ENCODE measurements around the gene EGFL6. TPM values are rescaled to one million over a fixed set of nuclear protein-coding genes. Genes with fewer than 3 reads are reported as not detected.

EGFL6 gene
- total RNA-seq, 1 experiment from 2014 or later, result not detected

DNA sequence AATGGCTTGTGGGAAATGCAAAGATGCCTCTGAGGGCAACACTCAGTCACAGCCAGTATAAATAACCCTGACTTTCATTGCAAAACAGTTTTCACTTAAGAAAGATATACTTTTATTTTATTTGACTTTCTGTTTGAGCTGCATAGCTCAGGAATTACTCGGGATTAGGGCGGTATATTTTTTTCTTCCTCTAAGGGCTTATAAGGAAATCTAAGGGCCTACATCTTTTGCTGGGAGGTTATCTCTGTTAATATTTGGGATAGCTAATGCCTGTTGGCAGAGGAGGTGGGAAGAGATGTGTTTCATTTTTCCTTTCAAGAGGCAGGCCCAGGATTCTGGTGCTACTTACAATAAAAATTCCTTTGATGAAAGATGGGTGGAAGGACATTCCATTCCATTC, 28.8 kb upstream of the EGFL6 start:
- ChIA-PET CTCF (interaction anchor here (0.6 kb wide), 1 partner anchor 608 kb away, joined by 5 read pairs; no protein-coding TSS in a partner anchor), POLR2A (ENCODE audit: unreplicated experiment) (no interaction called here)
- no peaks in the 10 kb centered on the region for H3K9me3 ChIP-seq (ENCODE audit: low read length)
- H2AFZ ChIP-seq (ENCODE audit: low read length), result no peak overlapping the region
- H3K9ac ChIP-seq (ENCODE audit: low read length), result no peak overlapping the region
- no TSS peak for BruUV-seq (replicated peaks)
- no peaks in the 10 kb centered on the region for H3F3A ChIP-seq (ENCODE audit: low read length, unreplicated experiment)
- no peaks in the 10 kb centered on the region for H3K9me2 ChIP-seq (replicated peaks; ENCODE audit: low read length)
- no peaks in the 10 kb centered on the region for H3K36me3 ChIP-seq (ENCODE audit: low read depth, low read length)
- H3K27ac ChIP-seq (ENCODE audit: low read length), result no peak overlapping the region
- H3K4me2 ChIP-seq (ENCODE audit: low read length), result no peak overlapping the region
- no peaks in the 10 kb centered on the region for H3K4me1 ChIP-seq (ENCODE audit: insufficient read depth, low read length)
- H4K20me1 ChIP-seq (ENCODE audit: low read length), result no peaks in the 10 kb centered on the region
- no peak overlapping the region for H3K4me3 ChIP-seq (ENCODE audit: low read length)
- no peak for ATAC-seq
- DNase-seq, result no peak
- no peaks in the 10 kb centered on the region for H3K79me2 ChIP-seq (ENCODE audit: low read length)
- intact Hi-C loops (cut with micrococcal nuclease), result no loop called here
- TF ChIP-seq EZH2phosphoT487 (IDR thresholded peaks at IDR 0.05; ENCODE audit: borderline replicate concordance, low read length), result no peak
- TF ChIP-seq EZH2 (IDR thresholded peaks at IDR 0.05; ENCODE audit: low read length, unreplicated experiment), result no peak
- TF ChIP-seq, protein P1, sequence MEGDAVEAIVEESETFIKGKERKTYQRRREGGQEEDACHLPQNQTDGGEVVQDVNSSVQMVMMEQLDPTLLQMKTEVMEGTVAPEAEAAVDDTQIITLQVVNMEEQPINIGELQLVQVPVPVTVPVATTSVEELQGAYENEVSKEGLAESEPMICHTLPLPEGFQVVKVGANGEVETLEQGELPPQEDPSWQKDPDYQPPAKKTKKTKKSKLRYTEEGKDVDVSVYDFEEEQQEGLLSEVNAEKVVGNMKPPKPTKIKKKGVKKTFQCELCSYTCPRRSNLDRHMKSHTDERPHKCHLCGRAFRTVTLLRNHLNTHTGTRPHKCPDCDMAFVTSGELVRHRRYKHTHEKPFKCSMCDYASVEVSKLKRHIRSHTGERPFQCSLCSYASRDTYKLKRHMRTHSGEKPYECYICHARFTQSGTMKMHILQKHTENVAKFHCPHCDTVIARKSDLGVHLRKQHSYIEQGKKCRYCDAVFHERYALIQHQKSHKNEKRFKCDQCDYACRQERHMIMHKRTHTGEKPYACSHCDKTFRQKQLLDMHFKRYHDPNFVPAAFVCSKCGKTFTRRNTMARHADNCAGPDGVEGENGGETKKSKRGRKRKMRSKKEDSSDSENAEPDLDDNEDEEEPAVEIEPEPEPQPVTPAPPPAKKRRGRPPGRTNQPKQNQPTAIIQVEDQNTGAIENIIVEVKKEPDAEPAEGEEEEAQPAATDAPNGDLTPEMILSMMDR (conservative IDR thresholded peaks at IDR 0.05; ENCODE audit: low read depth, low read length), result no peak
- 0 out of 2 replicates have a peak, but pooled peaks cover 4% of the 10 kb centered on the region for H3K27me3 ChIP-seq (ENCODE audit: low read length)

DNA sequence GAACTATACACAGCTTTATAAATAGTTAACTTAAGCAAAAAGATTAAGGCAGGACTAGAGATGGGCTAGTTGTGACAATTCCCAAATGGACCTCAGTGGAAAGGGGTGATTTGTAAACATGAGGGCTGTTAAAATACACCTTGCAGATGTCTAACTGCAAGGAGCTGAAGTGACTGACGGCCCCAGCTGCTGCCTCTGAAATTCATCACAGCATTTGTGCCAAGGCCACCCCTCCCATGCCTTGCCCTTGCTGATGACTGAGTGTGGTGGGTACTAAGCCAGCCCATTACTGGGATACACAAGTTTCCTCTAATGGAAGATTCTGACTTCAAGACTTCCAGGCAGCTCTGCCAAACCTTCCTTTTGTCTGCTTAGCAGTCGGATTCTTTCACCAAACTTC, 23.7 kb upstream of the EGFL6 start:
- DNase-seq (no peak), ATAC-seq (no peak)
- H3K79me2 ChIP-seq (ENCODE audit: low read length), result no peaks in the 10 kb centered on the region
- H3F3A ChIP-seq (ENCODE audit: low read length, unreplicated experiment), result no peaks in the 10 kb centered on the region
- POLR2A ChIA-PET (ENCODE audit: unreplicated experiment), result no interaction called here
- no peaks in the 10 kb centered on the region for H3K9me3 ChIP-seq (ENCODE audit: low read length)
- H3K27me3 ChIP-seq (ENCODE audit: low read length), result peaks cover 32% of the 10 kb centered on the region
- no peak overlapping the region for H3K4me3 ChIP-seq (ENCODE audit: low read length)
- H4K20me1 ChIP-seq (ENCODE audit: low read length), result no peaks in the 10 kb centered on the region
- no peaks in the 10 kb centered on the region for H3K9me2 ChIP-seq (replicated peaks; ENCODE audit: low read length)
- H2AFZ ChIP-seq (ENCODE audit: low read length), result no peak overlapping the region
- no peak overlapping the region for H3K4me2 ChIP-seq (ENCODE audit: low read length)
- no peak for TF ChIP-seq EZH2 (IDR thresholded peaks at IDR 0.05; ENCODE audit: low read length, unreplicated experiment)
- no peak for TF ChIP-seq EZH2phosphoT487 (IDR thresholded peaks at IDR 0.05; ENCODE audit: borderline replicate concordance, low read length)
- TF ChIP-seq, protein P1 (conservative IDR thresholded peaks at IDR 0.05; ENCODE audit: low read depth, low read length), result no peak
- intact Hi-C loops (cut with micrococcal nuclease), result no loop called here
- CTCF ChIA-PET, result interaction anchor here (0.7 kb wide), 1 partner anchor 13 kb away, joined by 3 read pairs; no protein-coding TSS in a partner anchor
- no peak overlapping the region for H3K27ac ChIP-seq (ENCODE audit: low read length)
- no TSS peak for BruUV-seq (replicated peaks)
- H3K36me3 ChIP-seq (ENCODE audit: low read depth, low read length), result no peaks in the 10 kb centered on the region
- no peaks in the 10 kb centered on the region for H3K4me1 ChIP-seq (ENCODE audit: insufficient read depth, low read length)
- no peak overlapping the region for H3K9ac ChIP-seq (ENCODE audit: low read length)

DNA sequence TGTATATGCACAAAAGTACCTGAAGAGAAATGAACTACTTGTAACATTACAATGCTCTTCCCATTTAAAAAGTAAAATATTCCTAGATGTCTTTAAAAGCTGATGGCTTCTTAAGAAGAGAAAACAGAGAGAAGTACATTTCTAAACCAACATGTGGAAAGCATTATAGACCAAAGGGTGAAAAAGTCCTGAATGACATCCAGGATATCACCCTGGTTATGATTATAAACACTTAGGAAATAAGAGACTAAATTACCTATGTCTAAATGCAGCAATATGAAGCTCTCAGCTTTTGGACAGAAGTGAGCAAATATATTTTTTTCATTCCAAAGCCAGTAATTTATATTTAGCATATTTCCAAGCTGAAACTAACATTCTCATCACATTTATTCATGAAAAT, 21.7 kb upstream of the EGFL6 start:
- BruUV-seq (replicated peaks), result no TSS peak
- CTCF ChIA-PET, result no interaction called here

More for the DNA sequence above, 21.7 kb upstream of the EGFL6 start:
- Histone ChIP-seq H3K4me3 (ENCODE audit: low read length) (no peak overlapping the region), H3K4me2 (ENCODE audit: low read length) (no peak overlapping the region), H3F3A (ENCODE audit: low read length, unreplicated experiment) (no peaks in the 10 kb centered on the region), H3K9me3 (ENCODE audit: low read length) (no peaks in the 10 kb centered on the region), H4K20me1 (ENCODE audit: low read length) (no peaks in the 10 kb centered on the region), H3K27me3 (ENCODE audit: low read length) (peaks cover 32% of the 10 kb centered on the region), H2AFZ (ENCODE audit: low read length) (no peak overlapping the region), H3K27ac (ENCODE audit: low read length) (no peak overlapping the region), H3K9ac (ENCODE audit: low read length) (no peak overlapping the region), H3K4me1 (ENCODE audit: insufficient read depth, low read length) (no peaks in the 10 kb centered on the region), H3K79me2 (ENCODE audit: low read length) (no peaks in the 10 kb centered on the region), H3K36me3 (ENCODE audit: low read depth, low read length) (no peaks in the 10 kb centered on the region), H3K9me2 (replicated peaks; ENCODE audit: low read length) (no peaks in the 10 kb centered on the region)
- ATAC-seq (no peak), DNase-seq (no peak)
- intact Hi-C loops (cut with micrococcal nuclease), result no loop called here
- TF ChIP-seq, protein P1 (conservative IDR thresholded peaks at IDR 0.05; ENCODE audit: low read depth, low read length), result no peak
- no peak for TF ChIP-seq EZH2phosphoT487 (IDR thresholded peaks at IDR 0.05; ENCODE audit: borderline replicate concordance, low read length)
- TF ChIP-seq EZH2 (IDR thresholded peaks at IDR 0.05; ENCODE audit: low read length, unreplicated experiment), result no peak
- POLR2A ChIA-PET (ENCODE audit: unreplicated experiment), result no interaction called here

Measured in PC-3 (cell line).